ENCODE measurements around the gene GLMP.

DNA sequence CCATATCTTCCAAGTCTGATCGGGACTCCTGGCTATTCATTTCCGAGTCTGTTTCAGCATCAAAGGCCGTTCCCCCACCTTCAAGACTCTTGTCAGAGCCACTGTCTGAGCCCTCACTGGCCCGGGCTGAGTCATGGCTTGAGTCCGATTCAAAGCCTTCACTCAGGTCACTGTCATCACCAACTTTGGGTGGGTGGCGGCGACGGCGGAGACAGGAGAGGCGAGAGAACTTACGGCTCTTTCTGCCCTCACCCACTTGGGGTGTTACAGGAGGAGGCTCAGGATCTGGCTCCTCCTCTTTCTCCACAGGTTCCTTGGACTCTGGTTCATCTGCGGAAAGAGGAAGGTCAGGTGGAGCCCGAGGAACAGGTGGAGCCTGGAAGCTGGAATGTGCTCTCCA lies 29.4 kb downstream of the GLMP start:
- no peak for TF ChIP-seq SIN3A (IDR thresholded peaks at IDR 0.05; ENCODE audit: borderline replicate concordance, insufficient read depth, low read depth, low read length)
- TF ChIP-seq, protein P1, sequence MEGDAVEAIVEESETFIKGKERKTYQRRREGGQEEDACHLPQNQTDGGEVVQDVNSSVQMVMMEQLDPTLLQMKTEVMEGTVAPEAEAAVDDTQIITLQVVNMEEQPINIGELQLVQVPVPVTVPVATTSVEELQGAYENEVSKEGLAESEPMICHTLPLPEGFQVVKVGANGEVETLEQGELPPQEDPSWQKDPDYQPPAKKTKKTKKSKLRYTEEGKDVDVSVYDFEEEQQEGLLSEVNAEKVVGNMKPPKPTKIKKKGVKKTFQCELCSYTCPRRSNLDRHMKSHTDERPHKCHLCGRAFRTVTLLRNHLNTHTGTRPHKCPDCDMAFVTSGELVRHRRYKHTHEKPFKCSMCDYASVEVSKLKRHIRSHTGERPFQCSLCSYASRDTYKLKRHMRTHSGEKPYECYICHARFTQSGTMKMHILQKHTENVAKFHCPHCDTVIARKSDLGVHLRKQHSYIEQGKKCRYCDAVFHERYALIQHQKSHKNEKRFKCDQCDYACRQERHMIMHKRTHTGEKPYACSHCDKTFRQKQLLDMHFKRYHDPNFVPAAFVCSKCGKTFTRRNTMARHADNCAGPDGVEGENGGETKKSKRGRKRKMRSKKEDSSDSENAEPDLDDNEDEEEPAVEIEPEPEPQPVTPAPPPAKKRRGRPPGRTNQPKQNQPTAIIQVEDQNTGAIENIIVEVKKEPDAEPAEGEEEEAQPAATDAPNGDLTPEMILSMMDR (IDR thresholded peaks at IDR 0.05): no peak
